CD1c-positive myeloid dendritic cell (primary cell): ENCODE data around the gene CCN5.
A peak's percentile ranks its signal among the peaks of the same experiment; 100 is the strongest.

Experiments
- DNase-seq: peaks from one replicate; pipeline ENCODE4 v3.0.0-alpha.2; 2016; ENCODE audit errors: extremely low spot score

Gene CCN5

DNA sequence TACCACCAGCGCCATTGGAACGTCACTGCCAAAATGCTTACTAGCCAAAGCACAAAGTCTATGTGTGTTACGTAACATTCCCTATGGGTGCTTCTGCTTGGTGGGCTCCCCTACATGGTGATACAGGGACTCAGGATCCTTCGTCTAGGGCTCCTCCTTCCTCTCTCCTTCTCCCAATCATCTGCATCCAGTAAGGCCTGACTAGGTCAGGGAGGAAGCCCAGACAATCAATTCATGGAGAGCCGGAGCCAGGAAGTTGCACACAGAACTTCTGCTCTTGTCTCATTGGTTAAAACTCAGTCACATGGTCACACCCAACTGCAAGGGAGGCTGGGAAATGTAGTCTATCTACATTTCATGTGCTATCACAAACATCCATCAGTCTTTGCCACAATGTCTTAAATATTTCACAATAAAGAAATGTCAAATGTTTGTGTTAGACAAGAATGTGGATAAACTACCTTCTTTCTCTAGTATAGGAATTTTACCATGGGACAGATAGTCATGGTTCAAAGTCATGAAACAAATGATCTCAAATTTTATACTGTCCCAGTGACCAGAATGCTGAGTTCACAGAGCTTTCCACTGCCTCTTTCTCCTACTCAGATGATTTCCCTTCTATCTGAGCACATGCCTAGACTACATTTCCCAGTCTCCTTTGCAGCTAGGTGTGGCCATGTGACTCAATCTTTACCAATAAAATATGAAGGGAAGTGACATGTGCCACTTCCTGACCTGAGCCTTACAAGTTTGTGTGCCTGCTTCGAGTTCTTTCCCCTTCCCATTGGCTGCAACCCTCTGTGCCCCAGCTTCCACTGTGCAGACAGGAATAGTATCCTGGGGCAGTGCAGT is 21.2 kb downstream of the CCN5 start:
- peak; percentile 81 for DNase-seq

GRCh38 chr20:44737116-44737515 is 21.9 kb downstream of the CCN5 start:
- no peak for DNase-seq

GRCh38 chr20:44738813-44739477 is 23.8 kb downstream of the CCN5 start:
- peak; percentile 56 for DNase-seq

GRCh38 chr20:44739942-44740341 is 24.8 kb downstream of the CCN5 start:
- DNase-seq: no peak

GRCh38 chr20:44742304-44743079 is 27.3 kb downstream of the CCN5 start:
- no peak for DNase-seq

DNA sequence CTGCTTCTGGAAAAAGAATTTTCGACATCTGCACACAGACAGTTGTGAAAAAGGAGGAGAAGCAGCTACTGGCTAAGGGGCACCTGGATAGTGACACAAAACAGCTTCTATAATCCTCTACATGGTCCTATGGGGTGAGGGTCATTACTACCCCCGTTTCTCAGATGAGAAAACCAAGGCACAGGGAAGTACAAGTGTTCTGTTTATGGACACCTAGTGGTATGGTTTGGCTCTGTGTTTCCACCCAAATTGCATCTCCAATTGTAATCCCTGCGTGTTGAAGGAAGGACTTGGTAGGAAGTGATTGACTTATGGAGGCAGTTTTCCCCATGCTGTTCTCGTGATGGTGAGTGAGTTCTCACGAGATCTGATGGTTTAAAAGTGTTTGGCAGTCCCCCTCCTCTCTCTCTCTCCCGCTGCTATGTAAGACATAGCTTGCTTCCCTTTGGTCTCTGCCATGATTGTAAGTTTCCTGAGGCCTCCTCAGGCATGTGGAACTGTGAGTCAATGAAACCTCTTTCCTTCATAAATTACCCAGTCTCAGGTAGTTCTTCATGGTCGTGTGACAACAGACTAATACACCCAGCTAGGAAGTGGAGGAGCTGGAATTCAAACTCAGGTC is 28.0 kb downstream of the CCN5 start:
- no peak for DNase-seq

- DNase-seq: no peak
Measured at GRCh38 chr20:44743916-44744655, 28.9 kb downstream of the CCN5 start.

- no peak for DNase-seq
Measured at GRCh38 chr20:44745122-44745597, 30.0 kb downstream of the CCN5 start.

DNA sequence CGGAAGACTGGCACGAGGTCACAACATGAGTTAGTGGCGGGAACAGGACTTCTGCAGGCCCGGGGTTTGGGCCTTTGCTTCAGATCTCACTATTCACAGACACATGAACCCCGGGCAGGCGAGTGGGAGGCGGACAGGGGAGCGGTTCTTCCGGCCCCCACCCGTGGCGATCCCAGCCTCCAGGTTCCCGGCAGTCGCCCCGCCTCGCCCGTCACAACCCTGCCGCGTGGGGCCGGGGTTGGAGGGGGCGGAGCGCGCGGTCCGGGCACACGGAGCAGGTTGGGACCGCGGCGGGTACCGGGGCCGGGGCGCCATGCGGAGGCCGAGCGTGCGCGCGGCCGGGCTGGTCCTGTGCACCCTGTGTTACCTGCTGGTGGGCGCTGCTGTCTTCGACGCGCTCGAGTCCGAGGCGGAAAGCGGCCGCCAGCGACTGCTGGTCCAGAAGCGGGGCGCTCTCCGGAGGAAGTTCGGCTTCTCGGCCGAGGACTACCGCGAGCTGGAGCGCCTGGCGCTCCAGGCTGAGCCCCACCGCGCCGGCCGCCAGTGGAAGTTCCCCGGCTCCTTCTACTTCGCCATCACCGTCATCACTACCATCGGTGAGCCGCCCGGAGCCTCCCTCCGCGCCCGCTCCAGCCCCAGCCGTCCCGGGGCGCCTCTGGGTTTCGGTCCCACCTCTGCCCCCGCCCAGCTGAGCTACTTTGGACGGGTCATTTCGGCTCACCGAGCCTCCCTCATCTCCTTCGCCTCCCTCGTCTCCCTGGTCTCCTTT is 30.6 kb downstream of the CCN5 start, which contains the start of gene KCNK15:
TSS of gene KCNK15 (plus strand) at position 268 of the 769 bp plus-strand sequence. CDS start at position 314, 46 bp downstream.
- peak; percentile 40 for DNase-seq

- no peak for DNase-seq
Measured at GRCh38 chr20:44746367-44747165, 31.4 kb downstream of the CCN5 start.

- DNase-seq: peak; percentile 62
Measured at GRCh38 chr20:44747166-44748004, 32.2 kb downstream of the CCN5 start.

DNA sequence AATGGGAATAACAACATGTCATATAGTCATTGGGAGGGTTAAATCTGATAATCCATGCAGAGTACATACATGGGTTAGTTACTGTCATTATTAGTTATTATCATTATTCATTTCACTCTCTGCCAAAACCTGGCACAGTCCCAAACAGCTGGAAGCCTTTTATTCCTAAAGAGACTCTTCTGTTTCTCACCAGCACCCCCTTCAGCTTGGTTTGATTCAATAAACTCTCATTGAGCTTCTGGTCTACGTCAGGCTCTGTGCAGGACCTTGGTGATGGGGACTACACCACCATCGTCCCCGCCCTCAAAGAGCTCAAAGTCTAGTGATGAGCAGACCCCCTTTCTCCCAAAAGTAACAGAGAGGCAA is 32.8 kb downstream of the CCN5 start:
- no peak for DNase-seq

DNA sequence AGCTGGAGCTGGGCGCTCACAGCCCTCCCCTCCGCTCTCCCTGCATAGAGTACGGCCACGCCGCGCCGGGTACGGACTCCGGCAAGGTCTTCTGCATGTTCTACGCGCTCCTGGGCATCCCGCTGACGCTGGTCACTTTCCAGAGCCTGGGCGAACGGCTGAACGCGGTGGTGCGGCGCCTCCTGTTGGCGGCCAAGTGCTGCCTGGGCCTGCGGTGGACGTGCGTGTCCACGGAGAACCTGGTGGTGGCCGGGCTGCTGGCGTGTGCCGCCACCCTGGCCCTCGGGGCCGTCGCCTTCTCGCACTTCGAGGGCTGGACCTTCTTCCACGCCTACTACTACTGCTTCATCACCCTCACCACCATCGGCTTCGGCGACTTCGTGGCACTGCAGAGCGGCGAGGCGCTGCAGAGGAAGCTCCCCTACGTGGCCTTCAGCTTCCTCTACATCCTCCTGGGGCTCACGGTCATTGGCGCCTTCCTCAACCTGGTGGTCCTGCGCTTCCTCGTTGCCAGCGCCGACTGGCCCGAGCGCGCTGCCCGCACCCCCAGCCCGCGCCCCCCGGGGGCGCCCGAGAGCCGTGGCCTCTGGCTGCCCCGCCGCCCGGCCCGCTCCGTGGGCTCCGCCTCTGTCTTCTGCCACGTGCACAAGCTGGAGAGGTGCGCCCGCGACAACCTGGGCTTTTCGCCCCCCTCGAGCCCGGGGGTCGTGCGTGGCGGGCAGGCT is 35.1 kb downstream of the CCN5 start:
- no peak for DNase-seq

DNA sequence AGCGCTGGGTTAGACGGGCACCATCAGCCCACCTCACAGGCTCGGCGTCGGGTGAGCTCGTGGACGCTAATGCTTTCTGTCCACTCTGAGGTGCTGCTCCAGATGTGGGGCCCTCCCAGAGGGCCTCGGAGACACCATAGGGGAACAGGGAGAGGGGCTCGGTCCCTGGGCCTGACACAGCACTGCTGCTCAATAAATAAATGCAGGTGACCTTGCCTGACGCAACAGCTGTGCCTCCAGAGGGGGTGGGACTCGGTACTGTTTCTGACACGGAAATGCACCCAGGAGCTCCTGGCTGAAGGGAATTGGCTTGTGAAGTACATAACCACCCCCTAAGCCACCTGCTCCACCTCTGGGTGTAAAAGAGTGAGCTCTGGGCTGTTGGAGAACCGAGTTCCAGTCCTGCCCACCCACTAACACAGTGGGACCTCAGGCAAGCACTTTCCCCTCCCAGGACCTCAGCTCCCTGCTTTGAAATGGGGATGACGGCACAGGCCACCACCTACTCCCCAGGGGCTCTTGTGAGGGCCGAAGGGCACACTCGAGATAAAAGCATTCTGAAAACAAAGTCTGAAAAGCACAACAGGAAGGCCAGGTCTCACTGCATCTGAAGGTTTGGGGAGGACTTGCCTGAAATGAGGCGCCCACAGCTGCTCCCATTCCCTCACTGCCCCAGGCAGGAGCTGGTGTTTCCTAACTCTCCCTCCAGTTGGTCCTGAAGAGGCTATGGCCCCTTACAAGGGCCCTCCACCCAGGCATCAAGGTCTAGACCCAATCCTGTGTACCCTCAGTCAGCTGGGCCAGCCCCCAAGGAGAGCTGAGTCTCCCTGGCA is 37.1 kb downstream of the CCN5 start:
- DNase-seq: no peak

DNA sequence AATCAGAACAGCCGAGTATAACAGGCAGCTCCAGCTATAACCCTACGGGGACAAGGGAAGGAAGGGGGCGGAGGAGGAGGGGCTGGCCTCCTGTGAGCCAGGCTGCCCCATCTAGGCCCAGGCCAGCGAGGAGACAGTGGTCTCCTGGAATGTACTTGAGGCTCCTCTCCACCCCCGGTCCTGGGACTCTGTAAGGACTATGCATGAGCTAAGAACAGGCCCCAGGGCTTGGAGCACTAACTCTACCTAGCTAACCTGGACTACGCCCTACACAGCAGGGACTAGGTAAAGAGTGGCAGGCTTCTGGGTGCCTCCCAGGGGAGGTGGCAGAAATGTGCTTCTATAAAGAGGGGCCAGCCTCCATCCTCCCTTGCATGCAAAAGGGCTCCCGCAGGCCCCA is 39.4 kb downstream of the CCN5 start:
- no peak for DNase-seq

- DNase-seq: no peak
Measured at GRCh38 chr20:44756011-44756688, 41.0 kb downstream of the CCN5 start.
